OCI-LY7 (cell line): ENCODE data around the gene RPS6KA2. TPM values are rescaled to one million over a fixed set of nuclear protein-coding genes. Genes with fewer than 3 reads are reported as not detected.

Source experiments
- BruUV-seq: library from RNA; stranded (reverse); fragments of 400-500 nt; replicated peaks from 2 replicates; lab custom pipeline; 2021; lab: Mats Ljungman, UMichigan
- CTCF ChIA-PET: fragments of 300-600 bp; sonication (Branson Sonifier 250); formaldehyde crosslinking; loops from one replicate; lab custom pipeline; 2022; ENCODE audit warnings: antibody characterized with exemption; ENCODE audit not compliant: unreplicated experiment; lab: Charles Lee
- POLR2A ChIA-PET: fragments of 300-600 bp; sonication (Branson Sonifier 250); formaldehyde crosslinking; loops from one replicate; lab custom pipeline; 2022; ENCODE audit warnings: antibody characterized with exemption; lab: Charles Lee
- DNase-seq: peaks from one replicate; pipeline ENCODE4 v3.0.0-alpha.2; 2015; ENCODE audit warnings: low spot score
- H2AFZ ChIP-seq: fragments of 200-600 bp; sonication (generic), shearing (Covaris generic); 2 replicates; pipeline ENCODE4 v1.6.1; 2014; ENCODE audit warnings: mild to moderate bottlenecking, antibody characterized with exemption, low read length, moderate library complexity
- H3K27ac ChIP-seq: fragments of 200-600 bp; sonication (generic); 2 replicates; pipeline ENCODE4 v1.5.1; 2014; ENCODE audit warnings: mixed run types, low read depth, mild to moderate bottlenecking, moderate library complexity, low read length, inconsistent platforms; ENCODE audit not compliant: poor library complexity, severe bottlenecking
- H3K36me3 ChIP-seq: fragments of 200-600 bp; sonication (generic); 2 replicates; pipeline ENCODE4 v1.6.1; 2014; ENCODE audit warnings: mild to moderate bottlenecking, antibody characterized with exemption, low read length, moderate library complexity, mixed read lengths; ENCODE audit not compliant: insufficient read depth
- H3K4me1 ChIP-seq: fragments of 200-600 bp; sonication (generic); 2 replicates; pipeline ENCODE4 v1.5.1; 2014; ENCODE audit warnings: mild to moderate bottlenecking, low read length; ENCODE audit not compliant: insufficient read depth, poor library complexity, severe bottlenecking
- H3K4me2 ChIP-seq: fragments of 200-600 bp; sonication (generic); 2 replicates; pipeline ENCODE4 v1.6.1; 2014; ENCODE audit warnings: mild to moderate bottlenecking, low read length
- H3K4me3 ChIP-seq: fragments of 200-600 bp; sonication (generic); 2 replicates; pipeline ENCODE4 v1.5.1; 2014; ENCODE audit warnings: mild to moderate bottlenecking, low read depth, low read length; ENCODE audit not compliant: poor library complexity, severe bottlenecking
- H3K79me2 ChIP-seq: fragments of 200-600 bp; sonication (generic); 2 replicates; pipeline ENCODE4 v1.6.1; 2016; ENCODE audit warnings: low read depth, mild to moderate bottlenecking, low read length, moderate library complexity, mixed read lengths; ENCODE audit not compliant: insufficient read depth
- H3K9me2 ChIP-seq: fragments of 200-600 bp; sonication (generic); 2 replicates; pipeline ENCODE4 v1.6.1; 2016; ENCODE audit warnings: mild to moderate bottlenecking, low read length, mixed read lengths; ENCODE audit not compliant: insufficient read depth
- H3K9me3 ChIP-seq: fragments of 200-600 bp; sonication (generic); 2 replicates; pipeline ENCODE4 v1.6.1; 2014; ENCODE audit warnings: mild to moderate bottlenecking, mixed run types, low read length, mixed read lengths
- H4K20me1 ChIP-seq: fragments of 200-600 bp; sonication (generic); 2 replicates; pipeline ENCODE4 v1.6.1; 2014; ENCODE audit warnings: mild to moderate bottlenecking, antibody characterized with exemption, low read length, moderate library complexity, mixed read lengths; ENCODE audit not compliant: insufficient read depth
- EZH2phosphoT487 ChIP-seq: fragments of 200-600 bp; sonication (generic); IDR thresholded peaks from 2 replicates; pipeline ENCODE4 v1.6.1; 2018; ENCODE audit warnings: low read depth, borderline replicate concordance, mild to moderate bottlenecking, mixed run types, antibody characterized with exemption, low read length, moderate library complexity, mixed read lengths
- intact Hi-C: fragments of 100-400 bp; cut with micrococcal nuclease; formaldehyde crosslinking; loops from one replicate; pipeline ENCODE4 v1.10.0; 2022; ENCODE audit not compliant: unreplicated experiment
- total RNA-seq, 2 experiments: library from RNA; depleted of rRNA in 1 of 2; stranded (reverse); fragments of >200 nt in 1 of 2; shearing (Covaris generic) in 1 of 2; gene quantifications; 2 replicates each; pipeline ENCODE4 v1.2.3, GENCODE V29; 2014 to 2022
- TF ChIP-seq, protein P1 (sequence below): fragments of 200-600 bp; sonication (generic); conservative IDR thresholded peaks from 2 replicates; pipeline ENCODE4 v1.5.1; 2014; ENCODE audit warnings: mild to moderate bottlenecking, antibody characterized with exemption, low read length, moderate library complexity, mixed read lengths

Gene RPS6KA2
- total RNA-seq, 2 experiments from 2014 or later = 0.69 to 1.9 TPM

DNA sequence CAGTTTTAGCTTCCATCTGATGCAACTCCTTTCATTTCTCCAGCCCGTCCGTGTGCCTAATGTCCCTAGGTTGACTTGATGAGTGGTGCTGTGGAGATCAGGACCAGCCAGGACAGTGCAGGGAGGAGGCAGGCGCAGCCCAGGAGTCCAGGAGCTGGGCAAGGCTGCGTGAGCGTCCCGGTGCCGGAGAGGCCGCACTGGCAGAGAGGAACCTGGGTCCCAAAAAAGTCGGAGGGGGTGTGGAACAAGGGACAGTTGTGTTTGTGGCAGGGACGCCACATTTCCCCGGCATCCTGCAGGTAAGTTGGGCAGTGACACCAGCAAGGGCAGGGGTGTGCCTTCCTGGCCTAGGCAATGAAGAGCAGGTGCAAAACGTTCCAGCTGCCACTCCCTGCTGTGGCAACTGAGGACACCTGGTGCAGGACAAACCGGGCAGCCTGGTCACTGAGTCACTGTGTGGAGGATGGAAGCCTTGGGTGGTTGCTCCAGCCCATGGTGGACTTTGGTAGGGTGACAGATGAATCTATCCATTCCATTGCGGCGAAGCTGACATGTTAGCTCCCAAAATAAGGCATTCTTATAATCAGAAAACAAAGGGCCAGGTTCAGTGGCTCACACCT is 93.7 kb downstream of the RPS6KA2 start:
- ChIA-PET POLR2A (no interaction called here), CTCF (interaction anchor here (0.6 kb wide), 2 partner anchors 98 to 110 kb away, joined by 3 to 6 read pairs; no protein-coding TSS in a partner anchor)
- intact Hi-C loops = no loop called here
- no peak overlapping the region for H3K4me2 ChIP-seq
- H3K27ac ChIP-seq = no peak overlapping the region
- H3K4me3 ChIP-seq = no peak overlapping the region
- H3K9me2 ChIP-seq = no peaks in the 10 kb centered on the region
- no peaks in the 10 kb centered on the region for H4K20me1 ChIP-seq
- no peak overlapping the region for H2AFZ ChIP-seq
- no peaks in the 10 kb centered on the region for H3K4me1 ChIP-seq
- H3K79me2 ChIP-seq = no peaks in the 10 kb centered on the region
- DNase-seq = no peak
- BruUV-seq = no TSS peak
- TF ChIP-seq, protein P1, sequence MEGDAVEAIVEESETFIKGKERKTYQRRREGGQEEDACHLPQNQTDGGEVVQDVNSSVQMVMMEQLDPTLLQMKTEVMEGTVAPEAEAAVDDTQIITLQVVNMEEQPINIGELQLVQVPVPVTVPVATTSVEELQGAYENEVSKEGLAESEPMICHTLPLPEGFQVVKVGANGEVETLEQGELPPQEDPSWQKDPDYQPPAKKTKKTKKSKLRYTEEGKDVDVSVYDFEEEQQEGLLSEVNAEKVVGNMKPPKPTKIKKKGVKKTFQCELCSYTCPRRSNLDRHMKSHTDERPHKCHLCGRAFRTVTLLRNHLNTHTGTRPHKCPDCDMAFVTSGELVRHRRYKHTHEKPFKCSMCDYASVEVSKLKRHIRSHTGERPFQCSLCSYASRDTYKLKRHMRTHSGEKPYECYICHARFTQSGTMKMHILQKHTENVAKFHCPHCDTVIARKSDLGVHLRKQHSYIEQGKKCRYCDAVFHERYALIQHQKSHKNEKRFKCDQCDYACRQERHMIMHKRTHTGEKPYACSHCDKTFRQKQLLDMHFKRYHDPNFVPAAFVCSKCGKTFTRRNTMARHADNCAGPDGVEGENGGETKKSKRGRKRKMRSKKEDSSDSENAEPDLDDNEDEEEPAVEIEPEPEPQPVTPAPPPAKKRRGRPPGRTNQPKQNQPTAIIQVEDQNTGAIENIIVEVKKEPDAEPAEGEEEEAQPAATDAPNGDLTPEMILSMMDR = no peak
- TF ChIP-seq EZH2phosphoT487 = no peak
- no peaks in the 10 kb centered on the region for H3K36me3 ChIP-seq
- H3K9me3 ChIP-seq = no peaks in the 10 kb centered on the region

DNA sequence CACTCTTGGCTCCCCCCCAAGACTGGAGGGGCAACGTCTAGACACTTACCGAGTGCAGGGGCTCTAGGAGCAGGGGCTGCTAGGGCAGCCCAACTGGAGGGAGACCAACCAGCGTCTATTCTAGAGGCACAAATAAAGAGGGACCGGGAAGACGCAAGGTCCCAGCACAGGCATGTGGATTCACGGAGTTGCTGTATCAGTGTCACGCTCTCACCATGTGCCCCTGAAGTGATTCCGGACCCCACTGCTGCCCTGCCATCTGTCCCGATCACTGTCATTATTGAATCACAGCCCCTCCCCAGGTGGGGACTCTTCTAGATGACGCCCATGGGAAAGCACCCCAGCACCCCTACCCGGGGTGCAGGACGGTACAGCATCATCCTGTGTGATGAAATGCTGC is 94.7 kb downstream of the RPS6KA2 start:
- no peak overlapping the region for H3K4me2 ChIP-seq
- no peaks in the 10 kb centered on the region for H3K9me3 ChIP-seq
- H2AFZ ChIP-seq = no peak overlapping the region
- H3K27ac ChIP-seq = no peak overlapping the region
- no peaks in the 10 kb centered on the region for H3K36me3 ChIP-seq
- H4K20me1 ChIP-seq = no peaks in the 10 kb centered on the region
- H3K9me2 ChIP-seq = no peaks in the 10 kb centered on the region
- no peak overlapping the region for H3K4me3 ChIP-seq
- intact Hi-C loops = no loop called here
- no peak for DNase-seq
- TF ChIP-seq, protein P1 = no peak
- TF ChIP-seq EZH2phosphoT487 = no peak
- H3K4me1 ChIP-seq = no peaks in the 10 kb centered on the region
- no peaks in the 10 kb centered on the region for H3K79me2 ChIP-seq
- POLR2A ChIA-PET = interaction anchor here (0.7 kb wide), 1 partner anchor 613 kb away, joined by 3 read pairs; no protein-coding TSS in a partner anchor
- CTCF ChIA-PET = no interaction called here
- no TSS peak for BruUV-seq

DNA sequence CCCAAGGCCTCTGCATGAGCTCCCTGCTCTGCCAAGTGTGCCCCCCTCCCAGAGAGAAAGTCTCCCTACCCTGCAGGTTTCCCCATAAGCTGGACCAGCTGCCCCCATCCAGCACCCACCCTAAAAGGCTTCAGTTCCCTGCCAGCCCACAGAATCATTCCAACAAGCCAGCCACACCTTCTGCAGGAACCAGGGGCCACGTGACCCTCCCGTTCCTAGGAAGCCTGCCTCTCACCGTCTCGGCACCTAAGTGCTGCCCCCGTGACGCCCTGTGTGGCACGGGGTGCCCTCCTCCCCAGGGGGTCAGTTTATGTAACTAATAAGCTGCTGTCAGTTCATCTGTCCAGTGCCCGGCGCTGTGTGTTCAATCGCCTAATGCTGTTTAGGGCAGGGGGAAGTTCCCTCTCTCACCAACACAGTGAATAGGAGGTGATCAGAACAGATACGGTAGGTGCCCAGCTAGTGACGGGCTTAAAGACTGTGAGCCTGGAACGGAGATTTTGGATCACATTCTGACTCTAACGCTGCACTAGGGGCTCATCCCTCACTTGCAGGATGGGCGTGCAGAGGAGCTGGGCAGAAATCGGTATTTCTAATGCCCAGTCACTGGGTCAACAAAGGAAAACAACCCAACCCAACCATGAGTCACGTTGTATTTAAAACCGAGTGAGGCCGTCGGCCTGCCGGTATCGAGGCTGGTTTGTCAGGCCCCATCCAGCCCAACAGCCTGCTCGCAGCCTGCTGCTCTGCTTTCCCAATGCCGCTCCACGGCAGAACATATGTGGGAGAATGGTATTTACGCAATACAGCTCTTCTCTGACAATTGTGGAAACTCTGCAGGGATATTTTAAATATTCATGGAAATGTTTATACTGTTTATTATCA is 96.6 kb downstream of the RPS6KA2 start:
- Histone ChIP-seq H3K9me3 (no peaks in the 10 kb centered on the region), H3K36me3 (no peaks in the 10 kb centered on the region), H3K79me2 (no peaks in the 10 kb centered on the region), H2AFZ (no peak overlapping the region), H3K4me2 (no peak overlapping the region), H3K4me1 (no peaks in the 10 kb centered on the region), H4K20me1 (no peaks in the 10 kb centered on the region), H3K27ac (no peak overlapping the region), H3K4me3 (no peak overlapping the region), H3K9me2 (no peaks in the 10 kb centered on the region)
- no peak for DNase-seq
- ChIA-PET POLR2A (no interaction called here), CTCF (no interaction called here)
- no TSS peak for BruUV-seq
- TF ChIP-seq EZH2phosphoT487 = no peak
- intact Hi-C loops = no loop called here
